GM12878 (cell line): Measurements from ENCODE around the gene IRF4. TPM values are rescaled to one million over a fixed set of nuclear protein-coding genes. Genes with fewer than 3 reads are reported as not detected.

Experiments
- ATF2 ChIP-seq: IDR thresholded peaks from 2 replicates; pipeline ENCODE4 v1.6.1; 2012; ENCODE audit warnings: low read length, inconsistent platforms
- BCL11A ChIP-seq: IDR thresholded peaks from 2 replicates; pipeline ENCODE4 v1.6.1; 2011; ENCODE audit warnings: low read depth, low read length
- CBFB ChIP-seq: IDR thresholded peaks from 2 replicates; pipeline ENCODE4 v1.6.1; 2016; ENCODE audit warnings: antibody characterized with exemption, low read depth
- DPF2 ChIP-seq: fragments of 450-650 bp; IDR thresholded peaks from 2 replicates; pipeline ENCODE4 v1.6.1; 2017; ENCODE audit warnings: mild to moderate bottlenecking
- LARP7 ChIP-seq: fragments of 450-650 bp; IDR thresholded peaks from 2 replicates; pipeline ENCODE4 v1.6.1; 2017; ENCODE audit warnings: mild to moderate bottlenecking
- MLLT1 ChIP-seq: fragments of 450-650 bp; IDR thresholded peaks from 2 replicates; pipeline ENCODE4 v1.6.1; 2016; ENCODE audit warnings: mild to moderate bottlenecking
- PML ChIP-seq: IDR thresholded peaks from 2 replicates; pipeline ENCODE4 v1.6.1; 2012; ENCODE audit warnings: low read length, inconsistent platforms
- POLR2A ChIP-seq: IDR thresholded peaks from 2 replicates; pipeline ENCODE4 v1.6.1; 2011; ENCODE audit warnings: low read depth, mild to moderate bottlenecking, low read length
- POLR2AphosphoS5 ChIP-seq: IDR thresholded peaks from 2 replicates; pipeline ENCODE4 v1.6.1; 2011; ENCODE audit warnings: mild to moderate bottlenecking, low read length, inconsistent platforms
- RELB ChIP-seq: fragments of 450-650 bp; IDR thresholded peaks from 2 replicates; pipeline ENCODE4 v1.6.1; 2017; ENCODE audit warnings: low read depth, mild to moderate bottlenecking, moderate library complexity
- SIN3A ChIP-seq: IDR thresholded peaks from 2 replicates; pipeline ENCODE4 v1.6.1; 2012; ENCODE audit warnings: low read depth, low read length, improper control_type of control experiment
- SMAD5 ChIP-seq: IDR thresholded peaks from 2 replicates; pipeline ENCODE4 v1.6.1; 2016; ENCODE audit warnings: antibody characterized with exemption, low read depth
- ZBED1 ChIP-seq: IDR thresholded peaks from 2 replicates; pipeline ENCODE4 v1.6.1; 2016; ENCODE audit warnings: borderline replicate concordance
- polyA plus RNA-seq, 11 experiments: library from polyadenylated mRNA; depleted of rRNA in 4 of 11; unstranded in 6 of 11; stranded (reverse) in 5 of 11; fragments of >200 nt; fragmentation: Nextera tagmentation in 4 of 11; fragmentation: Illumina TruSeq in 1 of 11; extraction: Ambion mirVana in 4 of 11; extraction: Trizol in 1 of 11; gene quantifications; 1 replicate in 1 of 11; 2 replicates in 10 of 11; pipeline versions ENCODE4 v1.2.1 to v1.2.3, GENCODE V29; 2011 to 2016; ENCODE audit warnings: inconsistent platforms in 2 of 11, missing spikeins in 2 of 11, low read depth in 1 of 11
- total RNA-seq, 4 experiments: library from RNA; depleted of rRNA in 3 of 4; stranded (reverse); fragments of >200 nt in 3 of 4; fragmentation: Illumina TruSeq in 1 of 4; extraction: Trizol in 1 of 4; gene quantifications; 2 replicates each; pipeline versions ENCODE4 v1.2.1 to v1.2.3, GENCODE V29; 2013 to 2021

IRF4 gene
- total and polyA plus RNA-seq, 10 of the 15 experiments (the other 5 are each of a cell fraction or from before 2014, with no cell fraction given), result 50.0 to 495 (median 257) TPM

GRCh38 chr6:397604-398003 is 6.1 kb downstream of the IRF4 start (continued):
- TF ChIP-seq DPF2 (no peak), LARP7 (no peak), MLLT1 (0 out of 2 replicates have a peak, but pooled peaks have one; percentile 5), BCL11A (no peak), CBFB (no peak), ZBED1 (0 out of 2 replicates have a peak, but pooled peaks have one; percentile 25), SMAD5 (0 out of 2 replicates have a peak, but pooled peaks have one; percentile 44), ATF2 (peak; percentile 21; the same call in 1 of the 2 replicates), SIN3A (no peak), POLR2AphosphoS5 (peak; percentile 67), RELB (no peak), PML (0 out of 2 replicates have a peak, but pooled peaks have one; percentile 29), POLR2A (peak; percentile 68)
